ENCODE data around the gene PGLYRP3.
"Not testable (repeated sequence)": the region's sequence is repeated elsewhere in the genome, so short reads cannot be mapped to it uniquely, and the experiment has no call there.

- not testable (repeated sequence) for TF ChIP-seq CTCF, POLR2A (IDR thresholded peaks at IDR 0.05)
Measured at GRCh38 chr1:153318145-153318544, 5.4 kb upstream of the PGLYRP3 start.
